ENCODE results near the gene FAM222B.

GRCh38 chr17:28747051-28747691 is 95.4 kb downstream of the FAM222B start:
- TF ChIP-seq EZH2 (IDR thresholded peaks at IDR 0.05): no peak
- no peak for TF ChIP-seq POLR2AphosphoS5 (IDR thresholded peaks at IDR 0.05; ENCODE audit: borderline replicate concordance, low read depth, low read length)
